Neutrophil (primary cell): ENCODE results near the gene MAPK9.

Experiments used
- H3K27ac ChIP-seq: fragments of 200-600 bp; sonication (generic); 2 replicates; pipeline ENCODE4 v1.5.1; 2016; ENCODE audit warnings: mild to moderate bottlenecking, moderate library complexity
- H3K27me3 ChIP-seq: fragments of 200-600 bp; sonication (generic); 2 replicates; pipeline ENCODE4 v1.6.0; 2016; ENCODE audit warnings: mild to moderate bottlenecking
- H3K36me3 ChIP-seq: fragments of 200-600 bp; sonication (generic); 2 replicates; pipeline ENCODE4 v1.5.1; 2017
- H3K4me1 ChIP-seq, 2 experiments: fragments of 200-600 bp in 1 of 2; sonication (generic) in 1 of 2; 1 replicate in 1 of 2; 2 replicates in 1 of 2; pipeline versions ENCODE4 v1.5.1 to v1.6.1; 2013 to 2016; ENCODE audit warnings: low read depth in 1 of 2, low read length in 1 of 2, mild to moderate bottlenecking in 1 of 2, moderate library complexity in 1 of 2; ENCODE audit not compliant: control insufficient read depth in 1 of 2, insufficient read depth in 1 of 2
- H3K4me3 ChIP-seq, 2 experiments: fragments of 200-600 bp in 1 of 2; sonication (generic) in 1 of 2; 1 replicate in 1 of 2; 2 replicates in 1 of 2; pipeline ENCODE4 v1.5.1; 2013 to 2016; ENCODE audit warnings: low read depth in 1 of 2, low read length in 1 of 2, mild to moderate bottlenecking in 1 of 2, moderate library complexity in 1 of 2
- H3K9me3 ChIP-seq: fragments of 200-600 bp; sonication (generic); 2 replicates; pipeline ENCODE4 v1.5.1; 2016
- CTCF ChIP-seq: fragments of 200-600 bp; sonication (generic); IDR thresholded peaks from 2 replicates; pipeline ENCODE4 v1.5.1; 2016; ENCODE audit warnings: antibody characterized with exemption

The MAPK9 gene

DNA sequence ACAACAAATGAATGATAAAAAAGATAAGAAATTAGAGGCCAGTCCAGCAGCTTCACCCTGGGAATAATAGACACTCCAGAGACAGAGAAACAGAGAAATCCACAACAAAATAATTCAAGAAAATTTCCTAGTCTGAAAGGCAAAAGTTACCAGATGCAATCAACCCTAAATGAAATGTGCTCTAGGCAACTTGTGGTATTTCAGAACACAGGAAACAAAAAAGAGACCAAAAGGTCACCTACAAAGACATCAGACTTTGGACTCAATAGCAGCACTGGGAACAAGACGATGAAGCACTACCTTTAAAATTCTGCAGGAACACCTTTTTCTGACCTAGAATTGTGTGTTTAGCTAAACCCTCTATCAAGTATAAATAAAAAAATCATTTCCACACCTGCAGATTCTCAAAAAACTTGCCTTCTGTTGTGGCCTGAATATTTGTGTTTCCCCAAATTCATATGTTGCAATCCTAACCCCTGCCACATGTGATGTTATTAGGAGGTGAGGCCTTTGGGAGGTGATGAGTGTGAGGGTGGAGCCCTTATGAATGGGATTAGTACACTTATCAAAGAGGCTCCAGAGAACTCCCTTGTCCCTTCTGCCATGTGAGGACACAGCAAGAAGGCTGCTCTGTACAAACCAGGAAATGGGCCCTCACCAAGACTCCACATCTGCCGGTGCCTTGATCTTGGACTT, 5.9 kb upstream of the MAPK9 start:
- H3K4me3 ChIP-seq: no peak overlapping the region
- no peak for TF ChIP-seq CTCF
- no peak overlapping the region for H3K27ac ChIP-seq

DNA sequence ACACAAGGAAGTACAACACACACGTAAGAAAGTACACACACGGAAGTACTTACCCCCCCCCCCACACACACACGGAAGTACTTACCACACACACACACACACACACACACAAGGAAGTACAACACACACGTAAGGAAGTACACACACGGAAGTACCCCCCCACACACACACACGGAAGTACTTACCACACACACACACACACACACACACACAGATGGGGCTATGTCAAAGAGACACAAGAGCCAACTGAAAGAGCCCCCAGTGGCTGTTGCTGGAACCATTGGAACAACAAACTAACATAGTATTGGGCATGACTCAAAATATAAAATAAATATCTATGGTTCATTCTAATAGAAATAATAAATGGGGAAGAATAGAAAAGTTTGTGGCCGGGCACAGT, 4.9 kb upstream of the MAPK9 start:
- Histone ChIP-seq H3K27ac (no peak overlapping the region), H3K27me3 (peaks cover 22% of the 10 kb centered on the region), H3K4me3 (no peak overlapping the region), H3K4me1 (peaks cover 30 to 34% of the 10 kb centered on the region in 2 experiments), H3K36me3 (no peaks in the 10 kb centered on the region), H3K9me3 (no peaks in the 10 kb centered on the region)
- no peak for TF ChIP-seq CTCF

More for the DNA sequence above, 5.9 kb upstream of the MAPK9 start:
- H3K36me3 ChIP-seq: no peaks in the 10 kb centered on the region
- H3K9me3 ChIP-seq: no peaks in the 10 kb centered on the region
- H3K4me1 ChIP-seq: peaks cover 28 to 31% of the 10 kb centered on the region in 2 experiments
- H3K27me3 ChIP-seq: peaks cover 24% of the 10 kb centered on the region

DNA sequence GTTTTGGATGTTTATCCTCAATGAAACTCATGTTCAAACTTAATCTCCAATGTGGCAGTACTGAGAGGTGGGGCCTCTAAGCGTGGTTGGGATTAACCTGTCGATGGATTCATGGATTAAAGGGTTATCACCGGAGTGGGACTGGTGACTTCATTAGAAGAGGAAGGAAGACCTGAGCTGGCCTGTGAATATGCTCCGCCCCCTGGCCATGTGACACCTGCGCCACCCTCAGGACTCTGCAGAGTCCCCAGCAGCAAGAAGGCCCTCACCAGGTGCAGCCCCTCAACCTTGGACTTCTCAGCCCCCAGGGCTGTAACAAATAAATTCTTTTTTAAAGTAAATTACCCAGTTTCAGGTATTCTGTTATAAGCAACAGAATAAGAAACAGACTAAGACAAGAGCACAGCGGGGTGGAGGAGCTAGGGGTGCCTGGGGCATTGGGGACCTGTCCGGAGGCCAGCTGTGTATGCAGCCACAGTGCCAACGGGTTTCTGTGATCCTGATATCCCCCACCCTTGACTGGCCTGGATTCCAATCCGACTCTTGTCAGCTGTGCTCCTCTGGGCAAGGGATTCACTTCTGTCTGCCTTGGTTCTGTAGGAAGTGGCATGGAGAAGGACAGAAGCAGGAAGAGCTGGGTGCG, 3.2 kb upstream of the MAPK9 start:
- Histone ChIP-seq H3K4me3 (no peak overlapping the region), H3K9me3 (no peaks in the 10 kb centered on the region), H3K27ac (peak overlapping the region; percentile 88), H3K36me3 (no peaks in the 10 kb centered on the region), H3K27me3 (peaks cover 15% of the 10 kb centered on the region), H3K4me1 (peaks cover 39 to 46% of the 10 kb centered on the region in 2 experiments)
- no peak for TF ChIP-seq CTCF

- H3K27ac ChIP-seq: peak overlapping the region; percentile 88
- H3K4me3 ChIP-seq: no peak overlapping the region
- no peak for TF ChIP-seq CTCF
- H3K36me3 ChIP-seq: no peaks in the 10 kb centered on the region
- no peaks in the 10 kb centered on the region for H3K9me3 ChIP-seq
- H3K4me1 ChIP-seq: peaks cover 39 to 46% of the 10 kb centered on the region in 2 experiments
- H3K27me3 ChIP-seq: peaks cover 11% of the 10 kb centered on the region
These were observed 2.5 kb upstream of the MAPK9 start for GRCh38 chr5:180294411-180294810.

- peak overlapping the region; percentile 59 to 65 for H3K4me3 ChIP-seq
- no peaks in the 10 kb centered on the region for H3K9me3 ChIP-seq
- peak overlapping the region; percentile 21 for H3K27ac ChIP-seq
- H3K4me1 ChIP-seq: peaks cover 44 to 52% of the 10 kb centered on the region in 2 experiments
- H3K27me3 ChIP-seq: peaks cover 8% of the 10 kb centered on the region
- peaks cover 2% of the 10 kb centered on the region for H3K36me3 ChIP-seq
- no peak for TF ChIP-seq CTCF
These were observed 496 bp downstream of the MAPK9 start for GRCh38 chr5:180291234-180291940.
